Parathyroid adenoma (tissue), 2 donors: ENCODE results near the gene MCC.

Experiments
- H2AFZ ChIP-seq: fragments of 300-600 bp; sonication (generic); one replicate; pipeline ENCODE4 v1.7.0; 2017; ENCODE audit warnings: antibody characterized with exemption, mild to moderate bottlenecking
- H3K27ac ChIP-seq: fragments of 300-600 bp; sonication (generic); one replicate; pipeline ENCODE4 v1.7.0; 2017
- H3K27me3 ChIP-seq: fragments of 300-600 bp; sonication (generic); one replicate; pipeline ENCODE4 v1.7.0; 2017; ENCODE audit warnings: low read length; ENCODE audit not compliant: control insufficient read depth, insufficient read depth
- H3K36me3 ChIP-seq: fragments of 300-600 bp; sonication (generic); one replicate; pipeline ENCODE4 v1.7.0; 2017; ENCODE audit warnings: low read length; ENCODE audit not compliant: control insufficient read depth, insufficient read depth
- H3K4me1 ChIP-seq: fragments of 300-600 bp; sonication (generic); one replicate; pipeline ENCODE4 v1.7.0; 2017; ENCODE audit warnings: control low read depth
- H3K4me2 ChIP-seq: fragments of 300-600 bp; sonication (generic); one replicate; pipeline ENCODE4 v1.7.0; 2017; ENCODE audit warnings: low read length
- H3K4me3 ChIP-seq: fragments of 300-600 bp; sonication (generic); one replicate; pipeline ENCODE4 v1.7.0; 2017; ENCODE audit warnings: low read depth, low read length
- H3K79me2 ChIP-seq: fragments of 300-600 bp; sonication (generic); one replicate; pipeline ENCODE4 v1.7.0; 2017; ENCODE audit warnings: control low read depth
- H3K9ac ChIP-seq: fragments of 300-600 bp; sonication (generic); one replicate; pipeline ENCODE4 v1.7.0; 2017; ENCODE audit warnings: mild to moderate bottlenecking
- H3K9me3 ChIP-seq: fragments of 300-600 bp; sonication (generic); one replicate; pipeline ENCODE4 v1.7.0; 2017; ENCODE audit warnings: low read length; ENCODE audit not compliant: control insufficient read depth
- CTCF ChIP-seq: fragments of 300-600 bp; sonication (generic); IDR thresholded peaks from one replicate; pipeline ENCODE4 v1.7.0; 2017; ENCODE audit warnings: antibody characterized with exemption, mild to moderate bottlenecking
- donor health status: primary hyperparathyroidism.

Gene MCC

DNA sequence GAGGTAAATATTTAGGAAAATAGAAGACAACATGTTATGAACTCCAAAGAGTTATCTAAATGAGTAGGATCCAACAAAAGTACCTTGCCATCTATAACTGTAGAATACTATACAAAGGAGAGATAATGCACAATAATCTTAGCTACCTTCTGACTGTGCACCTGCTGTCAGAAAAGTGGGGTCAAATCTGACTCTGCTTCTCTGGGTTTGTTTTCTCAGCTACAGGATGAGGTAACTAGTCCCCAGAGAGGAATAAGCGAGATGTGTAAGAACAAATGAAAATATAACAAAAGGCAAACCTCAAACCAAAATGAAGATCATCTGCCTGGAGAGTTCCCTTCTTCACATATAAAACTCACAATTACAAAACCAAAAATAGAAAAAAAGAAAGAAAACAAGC lies 306.8 kb downstream of the MCC start:
- Histone ChIP-seq H3K36me3 (no peaks in the 10 kb centered on the region), H3K27me3 (no peaks in the 10 kb centered on the region), H3K79me2 (peaks cover 69% of the 10 kb centered on the region), H2AFZ (no peak overlapping the region), H3K4me3 (no peak overlapping the region), H3K27ac (no peak overlapping the region), H3K9me3 (no peaks in the 10 kb centered on the region), H3K4me2 (peak overlapping the region; percentile 5), H3K4me1 (peaks cover 63% of the 10 kb centered on the region), H3K9ac (no peak overlapping the region)
- TF ChIP-seq CTCF = no peak

DNA sequence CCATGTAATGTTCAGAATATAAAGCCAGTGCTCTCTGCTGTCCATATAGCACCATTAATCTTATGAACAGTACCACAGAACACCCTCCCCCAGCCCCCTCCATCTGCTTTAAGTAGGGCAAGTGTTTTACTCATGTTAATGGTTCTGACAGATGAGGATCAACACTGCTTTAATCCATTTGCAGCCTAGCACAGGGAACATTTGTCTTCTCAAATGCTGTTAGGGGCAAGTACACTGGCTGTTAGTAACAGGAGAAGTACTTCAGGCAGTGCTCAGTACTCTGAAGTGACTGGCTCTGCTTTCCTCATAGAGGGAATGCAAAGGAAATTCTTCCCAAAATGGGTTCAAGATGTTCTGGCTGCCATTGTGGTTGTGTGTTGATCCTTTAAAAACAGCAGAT lies 309.1 kb downstream of the MCC start:
- Histone ChIP-seq H3K4me1 (peaks cover 55% of the 10 kb centered on the region), H3K79me2 (peaks cover 62% of the 10 kb centered on the region), H3K4me2 (peak overlapping the region; percentile 10), H3K4me3 (no peak overlapping the region), H3K27ac (no peak overlapping the region), H3K27me3 (no peaks in the 10 kb centered on the region), H2AFZ (no peak overlapping the region), H3K36me3 (no peaks in the 10 kb centered on the region), H3K9ac (no peak overlapping the region), H3K9me3 (no peaks in the 10 kb centered on the region)
- no peak for TF ChIP-seq CTCF

- H3K4me3 ChIP-seq = no peak overlapping the region
- H2AFZ ChIP-seq = no peak overlapping the region
Observed at GRCh38 chr5:113178073-113178779, 310.0 kb downstream of the MCC start.

DNA sequence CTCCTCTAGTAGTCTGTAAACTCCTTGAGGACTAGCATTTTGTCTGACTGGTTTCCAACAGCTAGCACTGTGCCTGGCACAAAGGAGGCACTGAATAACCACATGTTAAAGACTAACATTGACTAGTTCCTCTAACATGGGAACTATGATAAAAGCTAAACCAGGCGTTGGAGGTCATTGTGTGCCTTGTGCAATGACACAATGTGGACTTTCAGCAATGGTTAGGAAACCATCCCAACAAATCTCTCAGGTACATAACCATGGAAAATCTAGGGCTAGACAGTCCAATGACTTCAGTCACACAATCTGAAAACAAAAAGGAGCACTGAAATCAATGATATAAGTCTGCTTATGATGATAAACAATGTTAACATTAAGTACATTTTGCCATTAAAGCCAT lies 311.0 kb downstream of the MCC start:
- Histone ChIP-seq H3K4me3 (no peak overlapping the region), H3K27ac (no peak overlapping the region), H3K79me2 (peaks cover 63% of the 10 kb centered on the region), H3K9ac (no peak overlapping the region), H3K36me3 (no peaks in the 10 kb centered on the region), H3K4me1 (peaks cover 52% of the 10 kb centered on the region), H3K4me2 (no peak overlapping the region), H3K9me3 (no peaks in the 10 kb centered on the region), H3K27me3 (no peaks in the 10 kb centered on the region), H2AFZ (no peak overlapping the region)
- TF ChIP-seq CTCF = no peak

More at GRCh38 chr5:113178073-113178779, 310.0 kb downstream of the MCC start:
- Histone ChIP-seq H3K9me3 (no peaks in the 10 kb centered on the region), H3K27ac (peak overlapping the region; percentile 9), H3K36me3 (no peaks in the 10 kb centered on the region), H3K27me3 (no peaks in the 10 kb centered on the region), H3K9ac (no peak overlapping the region), H3K79me2 (peaks cover 62% of the 10 kb centered on the region), H3K4me1 (peaks cover 55% of the 10 kb centered on the region), H3K4me2 (peak overlapping the region; percentile 33)
- no peak for TF ChIP-seq CTCF

DNA sequence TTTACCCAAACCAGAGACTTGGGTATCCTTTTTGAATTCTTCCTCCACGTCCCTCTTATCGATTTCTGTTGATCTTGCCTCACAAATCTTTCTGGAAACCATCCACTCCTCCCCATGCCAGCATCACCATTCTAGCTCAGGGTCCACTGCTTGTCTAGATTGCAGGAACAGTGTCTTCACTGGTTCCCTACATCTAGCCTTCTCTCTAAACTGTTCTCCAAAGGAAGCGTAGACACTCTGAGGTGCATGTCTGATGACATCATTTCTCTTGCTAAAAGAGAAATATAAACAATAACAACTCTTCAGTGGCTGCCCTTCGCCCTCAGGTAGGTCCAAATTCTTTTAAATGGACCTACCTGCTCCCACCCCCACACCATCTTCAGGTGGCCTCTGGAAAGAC lies 311.5 kb downstream of the MCC start:
- Histone ChIP-seq H3K4me2 (no peak overlapping the region), H2AFZ (no peak overlapping the region), H3K9me3 (no peaks in the 10 kb centered on the region), H3K27ac (no peak overlapping the region), H3K4me1 (peaks cover 52% of the 10 kb centered on the region), H3K4me3 (no peak overlapping the region), H3K9ac (no peak overlapping the region), H3K79me2 (peaks cover 63% of the 10 kb centered on the region), H3K36me3 (no peaks in the 10 kb centered on the region), H3K27me3 (no peaks in the 10 kb centered on the region)
- TF ChIP-seq CTCF = no peak
